Mesenchymal stem cell (in vitro differentiated cells and primary cell): Measurements from ENCODE around the gene LDHB.
"Not testable (repeated sequence)": the region's sequence is repeated elsewhere in the genome, so short reads cannot be mapped to it uniquely, and the experiment has no call there.

Experiments
- DNase-seq: peaks from one replicate; pipeline ENCODE4 v3.0.0-alpha.2; 2013
- H2AFZ ChIP-seq: one replicate; pipeline ENCODE4 v1.6.1; 2013; ENCODE audit warnings: low read depth, mild to moderate bottlenecking, control low read depth, inconsistent platforms, low read length, moderate library complexity
- H2AK5ac ChIP-seq: 2 replicates; pipeline ENCODE4 v1.6.1; 2013; ENCODE audit warnings: low read length, moderate library complexity, mild to moderate bottlenecking, inconsistent platforms; ENCODE audit not compliant: severe bottlenecking
- H2BK120ac ChIP-seq: one replicate; pipeline ENCODE4 v1.6.1; 2013; ENCODE audit warnings: low read depth, mild to moderate bottlenecking, inconsistent platforms, low read length, moderate library complexity
- H2BK12ac ChIP-seq, 2 experiments: one replicate each; pipeline ENCODE4 v1.6.1; 2013; ENCODE audit warnings: inconsistent platforms in 2 of 2, low read length in 2 of 2, mild to moderate bottlenecking in 2 of 2, moderate library complexity in 2 of 2, control low read depth in 1 of 2
- H2BK15ac ChIP-seq: one replicate; pipeline ENCODE4 v1.6.1; 2013; ENCODE audit warnings: mild to moderate bottlenecking, low read depth, inconsistent platforms; ENCODE audit not compliant: poor library complexity, severe bottlenecking
- H2BK5ac ChIP-seq: 2 replicates; pipeline ENCODE4 v1.6.1; 2013; ENCODE audit warnings: low read depth, mild to moderate bottlenecking, low read length, control low read depth, inconsistent platforms; ENCODE audit not compliant: poor library complexity, severe bottlenecking
- H3K14ac ChIP-seq, 2 experiments: one replicate each; pipeline ENCODE4 v1.6.1; 2013; ENCODE audit warnings: inconsistent platforms in 2 of 2, low read length in 2 of 2, control low read depth in 1 of 2, mild to moderate bottlenecking in 1 of 2, moderate library complexity in 1 of 2
- H3K18ac ChIP-seq, 2 experiments: one replicate each; pipeline ENCODE4 v1.6.1; 2013; ENCODE audit warnings: inconsistent platforms in 2 of 2, low read length in 2 of 2, control low read depth in 1 of 2, low read depth in 1 of 2, mild to moderate bottlenecking in 1 of 2
- H3K23ac ChIP-seq, 2 experiments: one replicate each; pipeline ENCODE4 v1.6.1; 2013; ENCODE audit warnings: inconsistent platforms in 2 of 2, low read length in 2 of 2, mild to moderate bottlenecking in 2 of 2, moderate library complexity in 2 of 2, control low read depth in 1 of 2
- H3K27ac ChIP-seq: 2 replicates; pipeline ENCODE4 v1.5.1; 2013; ENCODE audit warnings: mild to moderate bottlenecking, moderate library complexity, low read length, control low read depth, inconsistent platforms; ENCODE audit not compliant: poor library complexity, severe bottlenecking
- H3K27me3 ChIP-seq, 2 experiments: 2 replicates each; pipeline versions ENCODE4 v1.6.1 to v1.7.0; 2013; ENCODE audit warnings: low read length in 2 of 2, mild to moderate bottlenecking in 2 of 2, moderate library complexity in 2 of 2, control low read depth in 1 of 2, inconsistent platforms in 1 of 2; ENCODE audit not compliant: control insufficient read depth in 1 of 2, insufficient read depth in 1 of 2
- H3K36me3 ChIP-seq, 2 experiments: 2 replicates each; pipeline versions ENCODE4 v1.6.1 to v1.7.0; 2013; ENCODE audit warnings: low read length in 2 of 2, control low read depth in 1 of 2, inconsistent platforms in 1 of 2, low read depth in 1 of 2, mild to moderate bottlenecking in 1 of 2; ENCODE audit not compliant: insufficient read depth in 2 of 2, control insufficient read depth in 1 of 2
- H3K4ac ChIP-seq, 2 experiments: one replicate each; pipeline ENCODE4 v1.6.1; 2013; ENCODE audit warnings: inconsistent platforms in 2 of 2, low read length in 2 of 2, mild to moderate bottlenecking in 2 of 2, moderate library complexity in 2 of 2, control low read depth in 1 of 2, low read depth in 1 of 2
- H3K4me1 ChIP-seq: 2 replicates; pipeline ENCODE4 v1.6.1; 2013; ENCODE audit warnings: low read depth, low read length, control low read depth; ENCODE audit not compliant: control insufficient read depth, insufficient read depth
- H3K4me2 ChIP-seq: 2 replicates; pipeline ENCODE4 v1.6.1; 2013; ENCODE audit warnings: low read length, mild to moderate bottlenecking, inconsistent platforms; ENCODE audit not compliant: poor library complexity, severe bottlenecking
- H3K4me3 ChIP-seq, 2 experiments: 2 replicates each; pipeline versions ENCODE4 v1.5.1 to v1.7.0; 2013; ENCODE audit warnings: low read length in 2 of 2, mild to moderate bottlenecking in 2 of 2, control low read depth in 1 of 2, low read depth in 1 of 2; ENCODE audit not compliant: insufficient read depth in 1 of 2
- H3K79me1 ChIP-seq: replicated peaks from 2 replicates; pipeline ENCODE4 v1.6.1; 2013; ENCODE audit warnings: mild to moderate bottlenecking, control low read depth, low read length, inconsistent platforms; ENCODE audit not compliant: poor library complexity, severe bottlenecking
- H3K9ac ChIP-seq: 2 replicates; pipeline ENCODE4 v1.7.0; 2013; ENCODE audit warnings: mild to moderate bottlenecking, low read length, moderate library complexity
- H3K9me3 ChIP-seq: 2 replicates; pipeline ENCODE4 v1.7.0; 2013; ENCODE audit warnings: mild to moderate bottlenecking, low read length; ENCODE audit not compliant: control insufficient read depth
- H4K8ac ChIP-seq: one replicate; pipeline ENCODE4 v1.6.1; 2013; ENCODE audit warnings: inconsistent platforms, mild to moderate bottlenecking, low read length, moderate library complexity
- H4K91ac ChIP-seq: one replicate; pipeline ENCODE4 v1.6.1; 2013; ENCODE audit warnings: mild to moderate bottlenecking, low read length, inconsistent platforms
- WGBS: methylation state at CpG from one replicate; pipeline ENCODE4 v1.1.7; 2013; ENCODE audit warnings: mixed read lengths; 5-methylcytosine and 5-hydroxymethylcytosine counted together

Gene LDHB

GRCh38 chr12:21648378-21648777 lies 9.3 kb downstream of the LDHB start:
- Histone ChIP-seq H3K18ac (no peak overlapping the region), H3K27me3 (no peaks in the 10 kb centered on the region), H2BK120ac (no peak overlapping the region), H3K4me2 (peak overlapping the region; percentile 11), H3K36me3 (peaks cover 10 to 95% of the 10 kb centered on the region in 2 experiments), H2AK5ac (no peak overlapping the region), H3K4ac (no peak overlapping the region), H3K9ac (no peak overlapping the region), H2AFZ (no peak overlapping the region), H3K14ac (no peak overlapping the region), H4K8ac (no peak overlapping the region), H3K9me3 (no peaks in the 10 kb centered on the region), H2BK15ac (no peak overlapping the region), H3K4me1 (peaks cover 5% of the 10 kb centered on the region), H4K91ac (no peak overlapping the region), H2BK12ac (no peak overlapping the region), H3K23ac (no peak overlapping the region), H3K79me1 (peaks cover 2% of the 10 kb centered on the region), H3K4me3 (no peak overlapping the region), H3K27ac (no peak overlapping the region), H2BK5ac (no peak overlapping the region)
- WGBS = 100% methylated on average over 1 of the region's 2 CpGs
- no peak for DNase-seq

DNA sequence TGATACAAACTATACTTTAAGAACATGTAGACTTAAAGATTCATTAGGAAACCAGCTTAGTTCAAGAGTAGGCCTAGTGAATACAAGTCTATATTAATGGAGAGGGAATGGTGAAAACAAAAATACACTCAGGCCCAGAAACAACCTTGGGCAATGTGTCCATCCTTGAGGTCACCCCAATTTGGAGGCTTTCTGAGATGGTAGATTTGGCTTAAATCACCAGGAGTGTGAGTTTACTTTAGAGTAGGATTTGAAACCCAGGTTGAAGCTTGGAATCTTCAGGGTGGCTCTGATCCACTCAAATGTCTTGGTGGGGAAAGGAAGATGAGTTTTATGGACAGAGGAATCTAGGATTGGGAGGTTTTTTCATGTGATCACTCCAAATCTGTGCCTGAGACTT lies 10.5 kb downstream of the LDHB start:
- Histone ChIP-seq H3K4ac (no peak overlapping the region), H3K4me3 (no peak overlapping the region), H3K36me3 (peaks cover 10 to 95% of the 10 kb centered on the region in 2 experiments), H3K27ac (no peak overlapping the region), H2AK5ac (no peak overlapping the region), H3K27me3 (no peaks in the 10 kb centered on the region), H4K91ac (no peak overlapping the region), H3K9me3 (no peaks in the 10 kb centered on the region), H3K14ac (no peak overlapping the region), H3K9ac (no peak overlapping the region), H3K23ac (no peak overlapping the region), H2BK5ac (no peak overlapping the region), H2BK12ac (no peak overlapping the region), H2AFZ (no peak overlapping the region), H3K79me1 (peaks cover 2% of the 10 kb centered on the region), H3K4me2 (no peak overlapping the region), H3K4me1 (peaks cover 5% of the 10 kb centered on the region), H3K18ac (no peak overlapping the region), H2BK120ac (no peak overlapping the region), H4K8ac (no peak overlapping the region), H2BK15ac (no peak overlapping the region)
- no peak for DNase-seq

- H4K8ac ChIP-seq, H3K79me1 ChIP-seq, H3K27me3 ChIP-seq, H3K23ac ChIP-seq, H2AK5ac ChIP-seq, H2BK5ac ChIP-seq, H3K18ac ChIP-seq, H3K4me2 ChIP-seq, H3K9me3 ChIP-seq, H4K91ac ChIP-seq, H3K4me1 ChIP-seq, H2BK120ac ChIP-seq, H2BK12ac ChIP-seq, H3K14ac ChIP-seq, H2AFZ ChIP-seq, H3K9ac ChIP-seq, H3K4me3 ChIP-seq, H2BK15ac ChIP-seq, H3K4ac ChIP-seq: not testable (repeated sequence)
- H3K27ac ChIP-seq = peak overlapping the region; percentile 70
- H3K36me3 ChIP-seq = peaks cover 10 to 95% of the 10 kb centered on the region in 2 experiments
- DNase-seq = peak; percentile 61
- WGBS = 17% methylated on average over 5 of the region's 7 CpGs
Measured at GRCh38 chr12:21645041-21645500, 12.6 kb downstream of the LDHB start.

GRCh38 chr12:21644516-21644915 lies 13.1 kb downstream of the LDHB start:
- Histone ChIP-seq H3K4ac (no peak overlapping the region), H2BK15ac (no peak overlapping the region), H3K18ac (no peak overlapping the region), H3K14ac (no peak overlapping the region), H3K23ac (no peak overlapping the region), H2BK120ac (no peak overlapping the region), H3K9ac (no peak overlapping the region), H2AK5ac (no peak overlapping the region), H3K79me1 (peaks cover 2% of the 10 kb centered on the region), H2BK12ac (no peak overlapping the region), H4K8ac (no peak overlapping the region), H3K27ac (peak overlapping the region; percentile 54), H4K91ac (no peak overlapping the region), H2BK5ac (no peak overlapping the region), H3K9me3 (no peaks in the 10 kb centered on the region), H3K36me3 (peaks cover 8 to 95% of the 10 kb centered on the region in 2 experiments), H2AFZ (no peak overlapping the region), H3K27me3 (no peaks in the 10 kb centered on the region), H3K4me1 (peaks cover 3% of the 10 kb centered on the region), H3K4me3 (no peak overlapping the region), H3K4me2 (no peak overlapping the region)
- 93% methylated on average over 4 of the region's 4 CpGs for WGBS
- DNase-seq = no peak
